GM20000 (cell line): ENCODE results near the gene ZSCAN22.

Experiments used
- DNase-seq: peaks from one replicate; pipeline ENCODE4 v3.0.0; 2012; ENCODE audit warnings: low spot score
- TF ChIP-seq, protein P1 (sequence below): IDR thresholded peaks from 2 replicates; pipeline ENCODE4 v1.5.1; 2012; ENCODE audit warnings: mild to moderate bottlenecking, control low read depth; ENCODE audit errors: extremely low read depth, missing control alignments

Gene ZSCAN22

DNA sequence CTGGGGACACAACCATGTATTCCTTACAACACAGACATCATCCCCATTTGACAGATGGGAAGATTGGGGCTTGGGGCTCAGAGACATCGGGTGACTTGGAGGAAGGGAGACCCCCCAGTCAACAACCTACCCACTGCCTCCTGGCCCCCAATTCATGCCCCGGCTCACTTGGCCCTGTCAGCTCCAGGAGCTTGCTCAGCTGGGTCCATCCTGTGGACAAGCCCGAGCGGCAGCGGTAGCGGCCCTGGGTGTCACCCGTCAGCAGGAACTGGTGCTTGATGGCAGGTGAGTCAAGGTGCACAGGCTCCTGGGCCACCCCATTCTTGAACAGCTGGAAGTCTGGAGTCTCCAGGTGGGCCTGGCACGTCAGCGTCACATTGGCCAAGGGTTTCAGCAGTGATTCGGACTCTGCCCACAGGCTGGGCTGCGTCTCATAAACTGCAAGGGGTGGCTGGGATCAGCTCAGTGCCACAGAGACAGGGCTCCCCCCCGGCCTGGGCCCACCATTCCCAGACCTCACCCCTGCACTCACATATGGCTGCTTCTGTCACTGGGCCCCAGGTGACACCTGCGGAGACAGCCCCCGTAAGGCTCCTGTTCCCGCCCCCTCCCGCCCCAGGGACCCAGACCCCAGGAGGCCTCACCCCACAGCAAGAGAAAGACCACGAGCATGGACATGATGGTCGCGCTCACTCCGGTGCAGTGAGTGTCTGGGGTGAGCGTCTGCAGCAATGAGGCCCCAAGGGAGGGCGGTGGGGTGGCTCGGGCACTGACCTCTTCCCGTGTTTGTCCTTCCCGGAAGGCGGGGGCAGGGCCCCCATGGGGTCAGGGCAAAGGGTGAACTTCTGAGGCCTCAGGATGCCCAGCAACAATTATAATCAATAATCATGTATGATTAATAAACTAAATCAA lies 26.2 kb downstream of the ZSCAN22 start, which contains the start of gene A1BG:
Gene A1BG, minus strand, starts transcription at position 733 of the 912 bp plus-strand sequence. Its CDS starts 55 bp downstream, at position 678.
- DNase-seq: no peak
- TF ChIP-seq, protein P1, sequence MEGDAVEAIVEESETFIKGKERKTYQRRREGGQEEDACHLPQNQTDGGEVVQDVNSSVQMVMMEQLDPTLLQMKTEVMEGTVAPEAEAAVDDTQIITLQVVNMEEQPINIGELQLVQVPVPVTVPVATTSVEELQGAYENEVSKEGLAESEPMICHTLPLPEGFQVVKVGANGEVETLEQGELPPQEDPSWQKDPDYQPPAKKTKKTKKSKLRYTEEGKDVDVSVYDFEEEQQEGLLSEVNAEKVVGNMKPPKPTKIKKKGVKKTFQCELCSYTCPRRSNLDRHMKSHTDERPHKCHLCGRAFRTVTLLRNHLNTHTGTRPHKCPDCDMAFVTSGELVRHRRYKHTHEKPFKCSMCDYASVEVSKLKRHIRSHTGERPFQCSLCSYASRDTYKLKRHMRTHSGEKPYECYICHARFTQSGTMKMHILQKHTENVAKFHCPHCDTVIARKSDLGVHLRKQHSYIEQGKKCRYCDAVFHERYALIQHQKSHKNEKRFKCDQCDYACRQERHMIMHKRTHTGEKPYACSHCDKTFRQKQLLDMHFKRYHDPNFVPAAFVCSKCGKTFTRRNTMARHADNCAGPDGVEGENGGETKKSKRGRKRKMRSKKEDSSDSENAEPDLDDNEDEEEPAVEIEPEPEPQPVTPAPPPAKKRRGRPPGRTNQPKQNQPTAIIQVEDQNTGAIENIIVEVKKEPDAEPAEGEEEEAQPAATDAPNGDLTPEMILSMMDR: no peak

DNA sequence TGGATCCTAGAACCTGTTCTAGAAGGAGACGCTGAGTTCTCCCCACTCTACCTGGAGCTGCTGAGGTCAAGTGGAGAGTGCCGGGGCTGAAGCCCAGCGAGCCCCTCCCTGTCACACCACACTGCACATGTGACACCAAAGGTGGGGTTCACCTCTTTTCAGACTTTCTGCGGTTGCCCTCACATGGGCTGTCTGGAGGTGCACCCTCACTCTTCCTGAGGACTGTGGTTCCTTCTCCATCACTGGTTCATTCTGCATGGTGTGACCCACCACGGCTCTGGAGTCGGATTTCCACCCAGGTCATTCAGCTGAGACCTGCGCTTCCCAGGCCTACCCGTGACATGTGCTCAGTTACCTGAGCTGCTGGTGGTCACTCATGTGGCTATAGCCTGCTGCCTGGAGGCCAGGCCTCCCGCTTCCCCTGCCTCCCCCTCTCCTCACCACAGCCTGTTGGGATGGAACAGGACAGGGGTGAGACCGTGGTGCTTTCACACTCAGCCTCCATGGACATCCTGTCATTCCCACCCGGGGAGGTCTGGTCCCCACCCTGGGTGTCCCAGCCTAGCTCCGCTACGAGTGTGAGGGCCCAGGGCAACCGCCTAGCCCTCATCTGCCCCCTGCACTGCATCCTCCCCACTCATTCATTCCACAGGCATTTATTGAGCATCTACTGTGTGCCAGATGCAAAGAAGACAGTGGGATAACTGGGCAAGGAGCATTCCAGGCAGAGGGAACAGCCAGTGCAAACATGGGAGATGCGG lies 27.1 kb downstream of the ZSCAN22 start:
- DNase-seq: no peak
- TF ChIP-seq, protein P1: no peak

DNA sequence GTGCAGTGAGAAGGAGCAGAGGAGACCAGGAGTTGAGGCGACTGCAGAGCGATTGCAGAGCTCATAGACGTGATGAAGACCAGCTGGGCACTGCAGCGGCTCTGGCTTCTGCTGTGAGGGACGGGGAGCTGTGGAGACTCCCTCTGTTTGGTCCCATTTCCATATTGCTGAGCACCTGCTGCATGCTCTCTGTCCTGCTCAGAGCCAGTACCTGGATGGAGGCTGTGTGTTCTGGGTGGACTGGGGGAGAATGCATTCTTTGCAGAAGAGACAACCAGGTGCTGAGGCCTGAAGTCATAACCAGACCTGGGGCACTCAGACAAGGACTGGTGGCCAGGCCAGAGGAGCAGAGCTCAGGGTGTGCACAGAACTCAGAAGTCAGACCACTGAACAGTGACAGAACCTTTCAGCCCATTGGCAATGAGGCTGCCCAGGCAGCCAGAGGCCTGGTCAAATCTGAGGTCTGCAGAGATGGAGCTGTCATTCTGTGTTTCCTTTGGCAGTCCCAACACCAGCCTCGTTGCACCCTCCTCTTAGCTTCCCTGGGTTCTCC lies 27.8 kb downstream of the ZSCAN22 start:
- DNase-seq: no peak
- TF ChIP-seq, protein P1: no peak

DNA sequence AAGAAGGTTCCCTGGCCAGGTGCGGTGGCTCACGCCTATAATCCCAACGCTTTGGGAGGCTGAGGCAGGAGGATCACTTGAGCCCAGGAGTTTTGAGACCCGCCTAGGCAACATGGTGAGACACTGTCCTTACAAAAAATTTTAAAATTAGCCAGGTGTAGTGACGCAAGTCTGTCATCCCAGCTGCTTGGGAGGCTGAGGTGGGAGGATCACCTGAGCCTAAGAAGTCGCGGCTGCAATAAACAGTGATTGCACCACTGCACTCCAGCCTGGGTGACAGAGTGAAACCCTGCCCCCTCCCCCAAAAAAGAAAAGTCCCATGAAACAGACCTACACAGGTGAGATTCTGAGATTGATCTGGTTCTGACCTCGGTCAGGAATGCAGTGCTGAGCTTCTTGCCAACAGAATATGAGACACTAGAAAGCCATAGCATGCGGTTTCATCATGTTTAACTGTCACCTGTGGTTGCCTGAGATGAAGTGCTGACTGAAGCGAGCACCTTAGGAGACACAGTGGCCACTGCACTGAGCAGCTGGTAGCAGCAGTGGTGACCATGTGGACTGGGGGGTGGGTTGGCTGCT lies 28.5 kb downstream of the ZSCAN22 start:
- TF ChIP-seq, protein P1: no peak
- DNase-seq: no peak

DNA sequence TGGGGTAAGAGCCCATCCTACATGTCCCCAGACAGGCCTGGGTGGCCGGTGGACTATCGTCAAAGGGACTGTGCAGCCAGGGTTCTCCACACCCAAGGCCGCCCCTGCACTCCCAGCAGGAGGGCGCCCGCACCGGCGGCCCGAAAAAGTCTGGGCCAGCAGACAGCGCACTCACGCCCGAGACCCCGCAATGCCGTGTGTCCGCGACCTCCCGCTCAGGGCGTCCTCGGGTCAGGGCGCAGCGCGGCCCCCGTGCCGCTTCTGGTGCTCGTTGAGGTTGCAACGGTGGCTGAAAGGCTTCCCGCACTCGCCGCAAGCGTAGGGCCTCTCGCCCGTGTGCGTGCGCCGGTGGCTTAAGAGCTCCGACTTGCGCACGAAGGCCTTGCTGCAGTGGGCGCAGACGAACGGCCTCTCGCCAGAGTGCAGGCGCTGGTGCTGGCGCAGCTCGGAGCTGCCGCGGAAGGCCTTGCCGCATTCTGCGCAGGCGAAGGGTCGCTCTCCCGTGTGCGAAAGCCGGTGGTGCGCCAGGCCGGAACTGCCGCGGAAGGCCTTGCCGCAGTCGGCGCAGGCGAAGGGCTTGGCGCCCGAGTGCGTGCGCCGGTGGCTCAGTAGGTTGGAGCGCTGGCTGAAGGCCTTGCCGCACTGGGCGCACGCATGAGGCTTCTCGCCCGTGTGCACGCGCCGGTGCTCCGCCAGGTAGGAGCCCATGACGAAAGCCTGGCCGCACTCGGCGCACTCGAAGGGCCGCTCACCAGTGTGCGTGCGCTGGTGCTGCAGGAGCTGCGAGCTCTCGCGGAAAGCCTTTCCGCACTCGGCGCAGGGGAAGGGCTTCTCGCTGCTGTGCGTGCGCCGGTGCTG lies 29.3 kb downstream of the ZSCAN22 start:
- no peak for DNase-seq
- TF ChIP-seq, protein P1: no peak

DNA sequence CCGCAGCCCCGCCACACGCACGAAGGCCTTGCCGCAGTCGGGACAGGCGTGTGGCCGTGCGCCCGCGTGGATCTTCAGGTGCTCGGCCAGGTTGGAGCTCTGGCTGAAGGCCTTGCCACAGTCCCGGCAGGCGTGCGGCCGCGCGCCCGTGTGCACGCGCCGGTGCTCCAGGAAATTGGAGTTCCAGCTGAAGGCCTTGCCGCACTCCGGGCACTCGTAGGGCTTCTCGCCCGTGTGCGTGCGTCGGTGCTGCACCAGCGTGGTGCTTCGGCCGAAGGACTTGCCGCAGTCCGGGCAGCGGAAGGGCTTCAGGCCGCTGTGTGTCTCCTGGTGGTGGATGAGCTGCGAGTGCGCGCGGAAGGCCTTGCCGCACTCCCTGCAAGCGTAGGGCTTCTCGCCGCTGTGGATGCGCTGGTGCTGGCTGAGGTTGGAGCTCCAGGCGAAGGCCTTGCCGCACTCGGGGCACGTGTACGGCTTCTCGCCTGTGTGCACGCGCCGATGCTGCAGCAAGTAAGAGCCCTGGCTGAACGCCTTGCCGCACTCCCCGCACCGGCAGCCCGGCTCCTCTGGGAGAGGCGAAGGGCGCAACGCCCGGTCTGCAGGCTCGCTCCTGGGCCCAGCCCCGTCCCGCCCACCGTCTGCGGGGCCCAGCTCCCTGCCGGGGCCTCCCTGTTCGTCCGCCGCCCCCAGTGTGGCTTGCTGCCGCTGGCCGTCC lies 30.1 kb downstream of the ZSCAN22 start:
- DNase-seq: no peak

More for the DNA sequence above, 30.1 kb downstream of the ZSCAN22 start:
- TF ChIP-seq, protein P1: no peak
